Parathyroid adenoma (tissue), 2 donors: Measurements from ENCODE around the gene LONRF3.

Source experiments
- H2AFZ ChIP-seq: fragments of 300-600 bp; sonication (generic); one replicate; pipeline ENCODE4 v1.7.0; 2017; ENCODE audit warnings: antibody characterized with exemption, mild to moderate bottlenecking
- H3K27ac ChIP-seq: fragments of 300-600 bp; sonication (generic); one replicate; pipeline ENCODE4 v1.7.0; 2017
- H3K27me3 ChIP-seq: fragments of 300-600 bp; sonication (generic); one replicate; pipeline ENCODE4 v1.7.0; 2017; ENCODE audit warnings: low read length; ENCODE audit not compliant: control insufficient read depth, insufficient read depth
- H3K36me3 ChIP-seq: fragments of 300-600 bp; sonication (generic); one replicate; pipeline ENCODE4 v1.7.0; 2017; ENCODE audit warnings: low read length; ENCODE audit not compliant: control insufficient read depth, insufficient read depth
- H3K4me1 ChIP-seq: fragments of 300-600 bp; sonication (generic); one replicate; pipeline ENCODE4 v1.7.0; 2017; ENCODE audit warnings: control low read depth
- H3K4me2 ChIP-seq: fragments of 300-600 bp; sonication (generic); one replicate; pipeline ENCODE4 v1.7.0; 2017; ENCODE audit warnings: low read length
- H3K4me3 ChIP-seq: fragments of 300-600 bp; sonication (generic); one replicate; pipeline ENCODE4 v1.7.0; 2017; ENCODE audit warnings: low read depth, low read length
- H3K79me2 ChIP-seq: fragments of 300-600 bp; sonication (generic); one replicate; pipeline ENCODE4 v1.7.0; 2017; ENCODE audit warnings: control low read depth
- H3K9ac ChIP-seq: fragments of 300-600 bp; sonication (generic); one replicate; pipeline ENCODE4 v1.7.0; 2017; ENCODE audit warnings: mild to moderate bottlenecking
- H3K9me3 ChIP-seq: fragments of 300-600 bp; sonication (generic); one replicate; pipeline ENCODE4 v1.7.0; 2017; ENCODE audit warnings: low read length; ENCODE audit not compliant: control insufficient read depth
- CTCF ChIP-seq: fragments of 300-600 bp; sonication (generic); IDR thresholded peaks from one replicate; pipeline ENCODE4 v1.7.0; 2017; ENCODE audit warnings: antibody characterized with exemption, mild to moderate bottlenecking
- donor health status: primary hyperparathyroidism.

Gene LONRF3

GRCh38 chrX:119008110-119008744 lies 33.8 kb downstream of the LONRF3 start:
- Histone ChIP-seq H3K27ac (no peak overlapping the region), H2AFZ (no peak overlapping the region), H3K27me3 (no peaks in the 10 kb centered on the region), H3K4me2 (no peak overlapping the region), H3K4me1 (no peaks in the 10 kb centered on the region), H3K79me2 (no peaks in the 10 kb centered on the region), H3K9ac (no peak overlapping the region), H3K36me3 (no peaks in the 10 kb centered on the region), H3K9me3 (no peaks in the 10 kb centered on the region), H3K4me3 (no peak overlapping the region)
- TF ChIP-seq CTCF: peak; percentile 50

GRCh38 chrX:119009071-119009470 lies 34.7 kb downstream of the LONRF3 start:
- no peaks in the 10 kb centered on the region for H3K36me3 ChIP-seq
- no peak for TF ChIP-seq CTCF

GRCh38 chrX:119010491-119010890 lies 36.1 kb downstream of the LONRF3 start:
- Histone ChIP-seq H3K27me3 (no peaks in the 10 kb centered on the region), H3K79me2 (no peaks in the 10 kb centered on the region), H2AFZ (no peak overlapping the region), H3K4me1 (no peaks in the 10 kb centered on the region), H3K9me3 (no peaks in the 10 kb centered on the region), H3K9ac (no peak overlapping the region), H3K4me2 (no peak overlapping the region), H3K4me3 (no peak overlapping the region), H3K27ac (no peak overlapping the region), H3K36me3 (no peaks in the 10 kb centered on the region)
- no peak for TF ChIP-seq CTCF

More at GRCh38 chrX:119009071-119009470, 34.7 kb downstream of the LONRF3 start:
- no peaks in the 10 kb centered on the region for H3K4me1 ChIP-seq
- H3K9me3 ChIP-seq: no peaks in the 10 kb centered on the region
- no peaks in the 10 kb centered on the region for H3K79me2 ChIP-seq
- no peak overlapping the region for H3K27ac ChIP-seq
- H3K4me3 ChIP-seq: no peak overlapping the region
- no peak overlapping the region for H3K4me2 ChIP-seq
- H2AFZ ChIP-seq: no peak overlapping the region
- no peaks in the 10 kb centered on the region for H3K27me3 ChIP-seq
- no peak overlapping the region for H3K9ac ChIP-seq

GRCh38 chrX:119013164-119013563 lies 38.7 kb downstream of the LONRF3 start:
- no peak overlapping the region for H3K4me3 ChIP-seq
- H2AFZ ChIP-seq: no peak overlapping the region
- no peak overlapping the region for H3K4me2 ChIP-seq
- no peaks in the 10 kb centered on the region for H3K4me1 ChIP-seq
- H3K27ac ChIP-seq: no peak overlapping the region
- no peaks in the 10 kb centered on the region for H3K9me3 ChIP-seq
- H3K79me2 ChIP-seq: no peaks in the 10 kb centered on the region
- H3K36me3 ChIP-seq: no peaks in the 10 kb centered on the region
- no peak overlapping the region for H3K9ac ChIP-seq
- no peaks in the 10 kb centered on the region for H3K27me3 ChIP-seq
- no peak for TF ChIP-seq CTCF
